HL-60 (cell line): Measurements from ENCODE around the gene SLC7A9.

ENCODE experiments used
- CTCF ChIP-seq: IDR thresholded peaks from one replicate; pipeline ENCODE4 v1.5.1; 2011; ENCODE audit warnings: low read length, control low read depth, inconsistent platforms; ENCODE audit not compliant: insufficient read depth
- GABPA ChIP-seq: IDR thresholded peaks from 2 replicates; pipeline ENCODE4 v1.6.1; 2012; ENCODE audit warnings: low read depth
- POLR2AphosphoS5 ChIP-seq: IDR thresholded peaks from 2 replicates; pipeline ENCODE4 v1.6.1; 2012; ENCODE audit warnings: low read depth
- SPI1 ChIP-seq: IDR thresholded peaks from 2 replicates; pipeline ENCODE4 v1.6.1; 2012; ENCODE audit warnings: low read depth, mild to moderate bottlenecking, borderline replicate concordance

DNA sequence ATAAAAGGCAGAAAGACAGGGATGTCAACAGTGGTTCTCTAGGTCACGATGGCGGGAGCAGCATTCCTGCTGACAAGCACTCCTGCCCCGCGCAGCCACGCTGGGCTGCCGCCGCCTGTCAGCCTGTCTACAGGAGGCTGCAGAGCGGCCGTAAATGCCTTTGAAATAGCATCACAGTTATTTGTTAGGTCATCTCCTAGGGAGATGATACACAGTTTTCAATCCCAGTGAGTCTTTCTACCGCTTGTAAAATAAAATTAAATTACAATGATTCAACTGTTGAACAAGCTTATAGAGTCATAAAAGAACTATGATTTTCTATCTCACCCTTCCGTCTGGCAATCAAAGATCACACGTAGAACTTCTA is 7.3 kb upstream of the SLC7A9 start:
- TF ChIP-seq POLR2AphosphoS5 (no peak), CTCF (no peak), SPI1 (no peak), GABPA (no peak)
